Measurements from ENCODE around the gene SRA1.
A peak's percentile ranks its signal among the peaks of the same experiment; 100 is the strongest.
"Not testable (repeated sequence)": the region's sequence is repeated elsewhere in the genome, so short reads cannot be mapped to it uniquely, and the experiment has no call there.

The SRA1 gene

DNA sequence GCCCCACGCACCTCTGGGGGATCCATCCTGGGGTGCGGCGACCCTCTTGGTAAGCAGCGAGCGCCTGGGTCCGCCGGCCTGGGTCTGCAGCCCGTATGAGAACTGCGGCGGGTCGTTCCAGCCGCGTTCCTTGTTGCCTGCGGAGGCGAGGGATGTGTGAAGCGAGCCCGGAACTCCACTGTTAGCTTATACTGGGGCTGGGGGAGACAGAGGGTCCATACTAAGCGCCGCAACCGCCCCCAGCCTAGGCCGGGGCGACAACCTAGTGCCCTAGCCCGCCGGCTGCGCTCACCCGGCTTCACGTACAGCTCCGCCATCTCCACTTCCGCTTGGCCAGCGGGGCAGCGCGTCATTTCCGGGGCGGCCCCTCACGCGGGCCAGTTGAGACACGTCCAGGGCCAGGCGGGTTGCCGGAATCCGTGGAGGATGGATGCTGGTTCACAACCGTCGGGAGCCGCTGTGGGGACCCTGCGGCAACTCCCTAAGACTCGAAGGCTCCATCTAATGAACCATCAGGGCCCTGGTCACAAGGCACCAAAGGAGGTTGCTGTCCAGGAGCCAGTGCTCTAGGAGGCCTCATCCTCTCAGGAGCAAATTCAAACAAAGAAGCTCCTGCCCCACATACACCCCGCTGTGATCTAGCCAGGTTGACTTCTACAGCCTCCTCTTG is at the start of gene SRA1:
Gene SRA1, minus strand, starts transcription at position 338 of the 670 bp plus-strand sequence. Its CDS starts 21 bp downstream, at position 317.
- peak; percentile 65 for DNase-seq (ENCODE audit: low read depth)

DNA sequence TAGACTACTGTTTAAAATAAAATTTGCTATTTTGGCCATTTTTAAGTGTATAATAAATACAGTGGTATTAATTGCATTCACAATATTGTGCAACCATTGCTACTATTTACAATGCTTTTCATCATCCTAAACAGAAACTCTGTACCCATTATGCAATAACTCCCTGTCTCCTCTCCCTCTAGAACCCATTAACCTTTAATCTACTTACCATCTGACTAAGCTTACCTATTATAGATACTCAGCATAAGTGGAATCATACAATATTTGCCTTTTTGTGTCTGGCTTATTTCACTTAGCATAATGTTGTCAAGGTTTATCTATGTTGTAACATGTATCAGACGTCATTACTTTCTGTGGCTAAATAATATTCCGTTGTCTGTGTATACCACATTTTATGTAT is 49.8 kb upstream of the SRA1 start:
- no peak for DNase-seq (ENCODE audit: low read depth)

DNA sequence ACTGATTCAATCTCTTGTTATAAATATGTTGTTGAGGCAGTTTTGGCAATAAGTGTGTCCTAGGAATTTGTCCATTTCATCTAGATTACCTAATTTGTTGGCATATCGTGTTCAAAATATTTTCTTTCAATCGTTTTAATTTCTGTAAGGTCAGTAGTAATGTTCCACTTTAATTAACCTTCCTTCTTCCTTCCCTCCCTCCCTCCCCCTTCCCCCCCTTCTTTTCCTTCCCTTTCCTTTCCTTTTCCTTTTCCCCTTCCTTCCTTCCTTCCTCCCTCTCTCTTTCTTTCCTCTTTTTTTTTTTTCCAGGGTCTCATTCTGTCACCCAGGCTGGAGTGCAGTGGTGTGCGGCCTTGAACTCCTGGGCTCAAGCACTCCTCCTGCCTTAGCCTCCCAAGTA is 48.6 kb upstream of the SRA1 start:
- no peak for DNase-seq (ENCODE audit: low read depth)

DNA sequence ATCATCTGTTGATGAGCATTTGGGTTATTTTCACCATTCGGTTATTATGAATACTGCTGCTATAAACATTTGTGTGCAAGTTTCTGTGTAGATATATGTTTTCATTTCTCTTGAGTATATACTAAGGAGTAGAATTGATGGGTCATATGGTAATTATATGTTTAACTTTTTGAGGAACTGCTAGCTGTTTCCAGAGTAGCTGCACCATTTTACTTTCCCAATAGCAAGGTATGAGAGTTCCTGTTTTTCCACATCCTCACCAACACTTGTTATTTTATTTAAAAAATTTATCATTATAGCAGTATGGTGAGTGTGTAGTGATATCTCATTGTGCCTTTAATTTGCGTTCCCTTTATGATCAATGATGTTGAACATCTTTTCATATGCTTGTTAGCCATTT is 46.5 kb upstream of the SRA1 start:
- DNase-seq (ENCODE audit: low read depth), result no peak

DNA sequence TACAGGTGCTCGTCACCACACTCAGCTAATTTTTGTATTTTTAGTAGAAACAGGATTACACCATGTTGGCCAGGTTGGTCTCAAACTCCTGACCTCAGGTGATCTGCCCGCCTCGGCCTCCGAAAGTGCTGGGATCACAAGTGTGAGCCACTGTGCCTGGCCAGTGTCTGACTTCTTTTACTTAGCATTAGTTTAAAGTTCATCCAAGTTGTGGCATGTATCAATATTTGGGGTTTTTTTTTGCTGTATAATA is 46.1 kb upstream of the SRA1 start:
- not testable (repeated sequence) for DNase-seq (ENCODE audit: low read depth)

DNA sequence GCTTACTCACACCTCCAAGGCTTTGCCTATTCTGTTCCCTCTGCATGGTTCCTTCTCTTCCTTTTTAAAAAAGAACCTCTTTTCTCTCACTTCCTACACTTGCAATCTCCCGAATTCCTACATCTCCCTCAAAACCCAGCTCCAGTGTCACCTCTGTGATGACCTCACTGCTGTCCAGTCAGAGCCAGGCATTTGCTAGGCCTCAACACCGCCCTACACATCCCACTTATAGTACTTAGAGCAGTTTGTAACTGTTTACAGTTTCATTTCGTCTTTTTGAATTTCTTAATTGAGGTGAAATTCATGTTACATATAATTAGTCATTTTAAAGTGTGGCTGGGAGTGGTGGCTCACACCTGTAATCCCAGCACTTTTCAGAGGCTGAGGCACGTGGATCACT is 44.9 kb upstream of the SRA1 start:
- DNase-seq (ENCODE audit: low read depth), result no peak

DNA sequence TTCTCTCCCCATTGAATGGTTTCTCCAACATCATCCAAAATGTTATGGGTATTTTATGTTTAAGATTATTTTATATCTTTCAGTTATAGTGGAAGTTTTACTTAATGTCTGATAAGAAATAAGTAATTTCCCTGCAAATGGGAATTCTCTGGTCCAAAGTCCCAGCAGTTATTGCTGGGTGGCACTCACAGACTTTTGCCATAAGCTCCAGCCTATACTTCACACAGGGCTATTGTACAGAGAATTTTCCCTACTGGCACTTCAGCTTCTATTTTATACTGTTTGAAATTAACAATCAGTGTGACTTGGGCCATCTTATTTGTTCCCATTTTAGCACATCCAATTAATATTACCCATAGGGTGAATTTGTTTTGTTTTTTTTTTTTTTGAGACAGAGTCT is 42.8 kb upstream of the SRA1 start:
- no peak for DNase-seq (ENCODE audit: low read depth)

DNA sequence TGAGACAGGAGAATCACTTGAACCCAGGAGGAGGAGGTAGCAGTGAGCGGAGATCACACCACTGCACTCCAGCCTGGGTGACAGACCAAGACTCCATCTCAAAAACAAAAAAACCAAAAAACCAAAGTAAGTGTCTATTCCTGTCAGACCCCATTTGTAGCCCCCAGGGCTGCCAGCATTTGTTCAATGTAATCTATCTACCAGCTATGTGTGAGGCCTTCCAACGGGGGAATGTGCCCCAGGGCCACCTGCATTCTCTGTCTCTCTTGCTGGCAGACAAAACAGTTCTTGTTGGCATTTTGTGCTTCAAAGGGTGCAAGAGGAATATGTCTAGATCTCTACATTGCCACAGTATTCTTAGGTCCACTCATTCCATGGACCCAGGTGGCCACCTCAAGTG is 41.6 kb upstream of the SRA1 start:
- no peak for DNase-seq (ENCODE audit: low read depth)

DNA sequence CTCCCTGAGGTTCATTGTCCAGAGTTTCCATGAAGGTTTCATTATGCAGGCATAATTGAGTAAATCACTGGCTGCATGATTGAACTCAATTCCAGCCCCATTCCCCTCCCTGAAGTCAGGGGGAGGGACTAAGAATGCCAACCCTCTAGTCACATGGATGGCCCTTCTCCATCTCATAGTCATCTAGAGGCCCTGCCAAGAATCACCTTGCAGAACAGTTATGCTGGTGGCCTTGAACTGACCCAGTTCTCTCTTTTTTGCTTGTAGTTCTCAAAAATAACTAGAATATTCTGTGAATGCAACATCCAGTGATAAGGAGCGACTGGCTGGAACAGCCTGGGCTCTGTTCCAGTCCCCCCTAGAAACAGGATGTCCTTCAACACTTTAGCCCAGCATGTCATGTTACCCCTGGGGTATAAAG is 39.1 kb upstream of the SRA1 start:
- DNase-seq (ENCODE audit: low read depth), result no peak

DNA sequence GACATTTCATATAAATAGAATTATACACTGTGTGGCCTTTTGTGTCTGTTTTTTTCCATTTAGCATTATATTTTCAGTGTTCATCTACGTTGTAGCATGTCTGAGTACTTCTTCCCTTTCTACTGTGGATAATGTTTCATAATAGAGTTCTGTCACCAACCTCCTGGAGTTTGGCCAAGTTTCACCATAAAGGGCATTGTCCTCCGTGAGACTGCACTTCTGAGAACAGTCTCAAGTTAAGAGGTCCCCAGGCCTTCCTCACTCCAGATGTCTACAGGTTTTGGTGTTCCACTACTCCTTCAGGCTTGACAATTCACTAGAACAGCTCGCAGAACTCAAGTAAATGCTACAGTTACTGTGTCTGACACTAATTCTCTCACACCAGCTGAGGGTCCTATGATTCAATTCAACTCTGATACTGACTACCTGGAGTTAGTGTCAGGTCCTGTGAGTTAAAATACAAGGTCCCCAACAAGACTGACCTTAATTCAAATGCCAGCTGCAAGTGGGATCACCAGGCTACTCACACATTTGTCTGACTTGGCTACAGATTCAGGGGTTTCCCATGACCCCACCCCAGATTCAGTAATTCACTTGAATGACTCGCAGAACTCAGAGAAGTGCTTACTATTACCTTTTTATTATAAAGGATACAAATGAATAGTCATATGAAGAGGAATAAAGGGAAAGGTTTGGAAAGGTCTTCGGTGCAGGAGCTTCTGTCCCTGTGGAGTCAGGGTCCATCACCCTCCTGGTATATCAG is 38.4 kb upstream of the SRA1 start:
- no peak for DNase-seq (ENCODE audit: low read depth)

DNA sequence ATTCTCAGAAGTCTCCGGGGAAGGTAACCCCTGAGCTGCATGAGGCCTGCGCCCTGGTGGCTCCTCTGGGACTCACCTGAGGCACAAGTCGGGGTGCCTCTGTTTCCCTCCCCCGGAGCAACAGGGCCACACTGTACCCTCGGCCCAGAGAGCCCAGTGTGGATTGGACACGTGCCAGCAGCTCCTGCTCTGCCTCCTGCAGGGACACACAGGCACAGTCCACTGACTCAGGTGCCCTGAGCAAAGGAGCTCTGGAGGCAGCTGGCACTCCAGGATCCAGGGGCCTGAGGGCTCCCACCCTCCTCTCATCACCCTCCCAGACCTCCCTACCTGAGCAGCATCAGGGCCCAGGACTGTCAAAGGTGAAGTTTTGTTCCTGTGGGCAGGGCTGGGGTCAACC is 36.9 kb upstream of the SRA1 start:
- no peak for DNase-seq (ENCODE audit: low read depth)

DNA sequence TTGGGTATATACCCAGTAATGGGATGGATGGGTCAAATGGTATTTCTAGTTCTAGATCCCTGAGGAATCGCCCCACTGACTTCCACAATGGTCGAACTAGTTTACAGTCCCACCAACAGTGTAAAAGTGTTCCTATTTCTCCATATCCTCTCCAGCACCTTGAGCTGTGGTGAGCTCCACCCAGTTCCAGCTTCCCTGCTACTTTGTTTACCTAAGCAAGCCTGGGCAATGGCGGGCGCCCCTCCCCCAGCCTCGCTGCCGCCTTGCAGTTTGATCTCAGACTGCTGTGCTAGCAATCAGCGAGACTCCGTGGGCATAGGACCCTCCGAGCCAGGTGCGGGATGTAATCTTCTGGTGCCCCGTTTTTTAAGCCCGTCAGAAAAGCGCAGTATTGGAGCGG is 35.8 kb upstream of the SRA1 start:
- not testable (repeated sequence) for DNase-seq (ENCODE audit: low read depth)

DNA sequence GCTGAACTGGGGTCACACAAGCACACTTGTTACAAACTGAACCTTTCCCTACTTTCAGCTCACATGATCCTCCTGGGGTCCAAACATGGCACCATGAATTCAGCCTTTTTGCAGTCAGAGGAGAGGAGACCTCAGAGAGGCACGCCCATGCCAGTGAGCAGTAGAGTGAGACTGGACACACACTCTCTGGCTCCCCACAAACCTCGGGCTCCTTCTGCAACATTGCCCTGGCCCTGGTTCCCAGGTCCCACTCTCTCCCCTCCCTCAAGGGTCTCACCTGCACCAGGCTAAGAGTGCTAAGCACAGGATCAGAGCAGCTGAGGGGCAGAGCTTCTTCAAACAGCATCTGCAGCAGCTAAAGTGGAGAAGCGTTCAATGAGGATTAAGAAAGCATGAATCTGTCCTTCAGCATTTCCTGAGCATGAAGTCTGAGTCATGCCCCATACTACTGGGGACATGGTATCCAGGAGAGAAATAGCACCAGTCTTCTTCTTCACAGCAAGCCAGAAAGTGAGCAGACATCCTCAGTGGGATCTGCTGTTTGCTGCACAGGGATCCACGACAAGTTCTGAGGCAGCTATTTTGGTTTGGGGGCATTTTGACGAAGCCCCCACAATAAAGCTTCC is 34.6 kb upstream of the SRA1 start:
- DNase-seq (ENCODE audit: low read depth), result no peak

DNA sequence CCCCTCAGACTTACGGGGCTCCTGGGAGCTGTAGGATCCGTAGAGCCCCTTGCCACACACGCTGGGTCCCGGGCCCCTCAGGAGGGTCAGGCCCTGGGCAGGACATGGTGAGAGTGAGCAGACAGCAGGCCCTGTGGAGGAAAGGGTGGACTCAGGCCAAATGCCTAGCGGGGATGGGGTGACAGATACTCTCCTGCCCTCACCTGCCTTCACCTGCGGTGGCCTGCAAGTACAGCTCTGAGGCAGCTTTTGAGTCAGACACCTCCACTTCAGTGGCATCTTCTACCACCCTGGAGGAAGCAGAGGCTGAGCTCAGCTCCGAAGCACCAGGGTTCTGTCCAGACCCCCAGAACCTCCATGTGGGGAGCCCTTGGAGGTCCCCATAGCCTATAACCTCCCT is 33.6 kb upstream of the SRA1 start:
- DNase-seq (ENCODE audit: low read depth), result no peak

DNA sequence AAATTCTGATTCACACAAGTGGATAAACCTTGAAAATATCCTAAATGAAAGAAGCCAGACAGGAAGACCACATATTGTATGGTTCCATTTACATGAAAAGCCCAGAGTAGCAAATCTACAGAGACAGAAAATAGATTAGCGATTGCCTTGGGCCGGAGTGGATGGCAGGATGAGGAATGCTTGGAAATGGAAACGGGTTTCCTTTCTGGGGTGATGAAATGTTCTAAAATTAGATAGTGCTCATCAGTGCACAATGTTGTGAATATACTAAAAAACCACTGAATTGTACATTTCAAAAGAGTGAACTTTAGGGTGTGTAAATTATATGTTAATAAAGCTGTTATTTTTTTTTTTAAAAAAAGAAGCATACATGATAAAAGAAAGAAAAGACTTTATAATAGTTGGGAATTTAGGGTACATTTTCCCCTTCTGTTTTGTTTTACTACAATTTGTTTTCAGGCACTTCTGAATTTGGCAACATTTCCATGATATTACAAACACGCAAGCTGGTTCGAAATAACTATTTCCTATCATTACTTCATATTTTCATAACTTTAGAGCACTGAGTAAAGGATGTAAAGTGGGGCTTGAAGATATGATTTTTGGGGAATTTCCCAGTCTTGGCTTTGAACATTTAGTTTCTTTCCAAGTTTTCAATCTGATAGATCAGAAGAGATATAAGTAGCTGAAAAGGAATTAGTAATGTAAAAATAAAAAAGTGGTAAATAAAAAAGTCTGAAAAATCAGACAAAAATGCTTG is 31.2 kb upstream of the SRA1 start:
- no peak for DNase-seq (ENCODE audit: low read depth)

DNA sequence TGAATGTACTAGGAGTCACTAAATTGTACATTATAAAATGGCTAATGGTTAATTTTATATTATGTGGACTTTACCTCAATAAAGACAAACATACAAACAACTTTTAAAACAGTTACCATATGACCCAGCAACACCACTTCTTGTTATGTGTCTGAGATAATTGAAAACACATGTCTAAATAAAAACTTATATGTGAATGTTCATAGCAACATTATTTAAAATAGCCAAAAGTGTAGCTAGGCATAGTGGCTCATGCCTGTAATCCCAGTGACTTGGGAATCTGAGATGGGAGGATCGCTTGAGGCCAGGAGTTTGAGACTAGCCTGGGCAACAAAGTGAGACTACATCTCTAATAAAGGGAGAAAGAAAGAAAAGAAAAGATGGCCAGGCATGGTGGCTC is 30.2 kb upstream of the SRA1 start:
- DNase-seq (ENCODE audit: low read depth), result no peak

DNA sequence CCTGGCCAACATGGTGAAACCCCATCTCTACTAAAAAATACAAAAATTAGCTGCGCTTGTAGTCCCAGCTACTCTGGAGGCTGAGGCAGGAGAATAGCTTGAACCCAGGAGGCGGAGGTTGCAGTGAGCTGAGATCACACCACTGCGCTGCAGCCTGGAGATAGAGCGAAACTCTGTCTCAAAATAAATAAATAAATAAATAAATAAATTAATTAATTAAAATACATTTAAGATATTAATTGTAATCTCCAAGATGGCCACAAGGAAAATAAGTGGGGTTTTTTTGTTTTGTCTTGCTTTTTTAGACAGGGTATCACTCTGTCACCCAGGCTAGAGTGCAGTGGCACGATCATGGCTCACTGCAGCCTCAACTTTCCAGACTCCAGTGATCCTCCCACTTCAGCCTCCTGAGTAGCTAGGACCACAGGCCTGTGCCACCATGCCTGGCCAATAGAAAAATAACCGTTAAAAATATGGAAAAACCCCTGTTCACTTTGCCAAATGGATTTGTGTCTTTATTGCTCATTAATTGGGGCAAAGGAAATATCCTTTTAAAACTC is 22.0 kb upstream of the SRA1 start:
- not testable (repeated sequence) for DNase-seq (ENCODE audit: low read depth)

DNA sequence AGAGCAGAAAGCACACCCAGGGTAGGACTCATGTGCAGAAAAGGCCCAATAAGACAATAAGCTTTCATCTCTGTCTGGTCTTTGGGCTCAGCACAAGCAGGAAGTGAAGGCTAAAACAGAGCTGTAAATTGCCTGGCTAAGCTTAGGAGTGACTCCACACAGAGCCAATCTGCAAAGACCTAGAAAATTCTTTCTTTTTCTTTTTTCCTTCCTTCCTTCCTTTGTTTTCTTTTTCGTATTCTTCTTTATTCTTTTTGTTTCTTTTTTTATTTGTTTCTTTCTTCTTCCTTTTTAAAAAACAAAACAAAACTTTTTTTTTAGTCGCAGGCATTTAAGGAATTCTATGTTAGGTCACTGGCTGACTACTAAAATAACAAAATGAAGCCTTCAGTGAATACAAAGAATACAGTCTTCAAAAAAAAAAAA is 19.5 kb upstream of the SRA1 start:
- no peak for DNase-seq (ENCODE audit: low read depth)

DNA sequence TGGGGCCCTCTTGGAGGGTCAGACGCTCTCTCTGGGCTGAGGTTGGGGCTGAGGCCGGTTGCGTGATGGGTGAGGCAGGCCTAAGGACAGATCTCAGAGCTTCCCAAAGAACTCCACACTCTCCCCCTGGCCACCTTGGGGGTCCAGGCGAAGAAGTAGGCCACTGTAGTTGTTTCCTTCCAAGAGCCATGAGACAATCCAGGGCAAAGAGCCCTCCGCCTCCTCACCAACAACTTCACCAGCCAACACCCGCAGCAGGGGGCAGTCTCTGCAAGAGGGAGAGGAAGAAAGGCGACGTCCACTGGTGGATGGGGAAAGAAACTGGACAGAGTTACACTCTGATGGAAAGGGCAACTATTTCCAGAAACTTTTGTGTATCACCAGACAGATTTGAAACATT is 18.0 kb upstream of the SRA1 start:
- DNase-seq (ENCODE audit: low read depth), result no peak

DNA sequence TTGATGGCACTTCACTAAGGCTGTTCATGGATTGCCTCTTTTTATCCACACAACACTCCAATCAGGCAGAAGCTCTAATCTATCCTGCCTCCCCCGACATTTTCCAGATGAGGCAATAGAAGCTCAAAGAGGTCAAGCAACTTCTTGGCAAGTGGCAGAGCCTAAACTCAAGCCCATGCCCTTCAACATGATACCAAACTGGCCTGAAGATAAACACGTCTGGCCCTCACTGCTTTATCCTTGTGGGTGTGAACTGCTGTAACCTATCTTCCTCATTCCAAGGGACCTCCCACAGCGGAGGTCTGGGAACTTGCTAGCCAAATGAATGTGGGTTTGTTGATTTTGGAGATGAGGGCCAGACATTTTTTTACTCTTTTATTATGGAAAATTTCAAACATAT is 16.9 kb upstream of the SRA1 start:
- no peak for DNase-seq (ENCODE audit: low read depth)

DNA sequence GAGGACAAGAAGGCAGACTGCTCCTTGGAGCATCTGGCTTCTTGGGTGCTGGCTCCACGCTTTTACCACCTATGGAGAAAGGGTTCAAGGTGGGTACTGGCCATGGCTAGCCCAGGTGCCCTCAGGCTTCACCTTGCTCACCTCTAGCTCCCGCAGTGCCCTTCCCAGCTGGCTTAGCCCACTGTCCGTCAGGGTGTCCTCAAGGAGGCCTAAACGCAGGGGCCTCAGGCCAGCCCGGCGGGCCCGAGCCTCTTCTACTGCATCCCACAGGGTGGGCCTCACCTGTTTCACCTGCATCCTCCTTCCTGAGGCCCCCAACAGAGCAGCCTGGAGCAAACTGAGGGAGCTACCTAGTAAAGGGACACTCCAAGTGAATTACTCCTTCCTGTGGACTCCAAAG is 16.4 kb upstream of the SRA1 start:
- no peak for DNase-seq (ENCODE audit: low read depth)

DNA sequence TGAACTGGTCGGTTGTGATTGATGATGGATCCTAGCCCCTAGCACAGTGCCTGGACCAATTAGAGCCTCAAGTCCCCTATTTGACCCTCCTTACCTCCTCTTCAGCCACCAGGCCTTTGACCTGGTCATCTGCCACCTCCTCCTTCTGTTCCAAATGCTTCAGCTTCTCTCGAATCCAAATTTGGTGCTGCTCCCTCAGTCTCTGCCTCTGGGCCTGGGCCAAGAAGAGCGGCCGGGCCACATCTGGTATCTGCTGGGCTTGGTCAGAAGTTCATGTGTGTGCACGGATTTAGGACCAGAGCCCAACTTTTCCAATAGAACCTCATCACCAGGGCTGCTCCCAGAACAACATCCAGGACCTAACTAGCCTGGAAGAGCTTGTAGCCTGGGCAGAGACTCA is 13.8 kb upstream of the SRA1 start:
- no peak for DNase-seq (ENCODE audit: low read depth)

DNA sequence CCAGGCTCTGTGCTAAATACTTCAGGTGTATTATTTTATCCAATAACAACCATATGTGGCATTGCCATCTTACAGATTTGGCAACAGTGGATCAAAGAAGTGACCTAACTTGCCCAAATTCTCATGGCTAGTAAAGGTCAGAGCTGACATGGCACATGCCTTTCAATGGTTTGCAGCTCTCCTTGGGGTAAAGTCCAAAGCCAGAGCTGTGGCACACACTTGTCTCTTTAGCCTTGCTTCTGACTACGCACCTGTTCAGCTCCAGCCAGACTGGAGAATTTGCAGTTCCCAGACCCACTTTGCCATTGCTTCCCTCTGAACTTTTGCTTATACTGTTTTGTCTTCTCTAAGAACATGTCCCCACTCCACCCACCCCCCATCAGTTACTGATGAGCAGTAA is 13.2 kb upstream of the SRA1 start:
- no peak for DNase-seq (ENCODE audit: low read depth)

Data from non-pigmented ciliary epithelial cell (primary cell).